SK-N-SH (cell line): ENCODE results near the gene MRPL40. TPM values are rescaled to one million over a fixed set of nuclear protein-coding genes. Genes with fewer than 3 reads are reported as not detected.

Source experiments
- CTCF ChIA-PET: fragments of 300-600, 350-600 bp; formaldehyde crosslinking; extraction: SDS; loops from one replicate; lab custom pipeline; 2021; lab: Yijun Ruan, JAX
- POLR2A ChIA-PET: fragments of 350-600 bp; sonication (Branson Sonifier 250); formaldehyde crosslinking; extraction: SDS; loops from one replicate; lab custom pipeline; 2020; ENCODE audit warnings: antibody characterized with exemption, inconsistent platforms; lab: Yijun Ruan, JAX
- DNase-seq: peaks from one replicate; pipeline ENCODE4 v3.0.0; 2012
- H2AFZ ChIP-seq: fragments of 200-600 bp; sonication (generic); 2 replicates; pipeline ENCODE4 v1.8.1; 2016; ENCODE audit warnings: antibody characterized with exemption, mild to moderate bottlenecking, low read depth
- H3F3A ChIP-seq: fragments of 200-600 bp; sonication (generic); replicated peaks from 2 replicates; pipeline ENCODE3; 2016; ENCODE audit warnings: antibody characterized with exemption, mild to moderate bottlenecking; ENCODE audit not compliant: insufficient read depth
- H3K27ac ChIP-seq, 2 experiments: fragments of 200-500 bp in 1 of 2; fragments of 200-600 bp in 1 of 2; sonication (Bioruptor generic) in 1 of 2; sonication (generic), shearing (Covaris generic) in 1 of 2; 2 replicates each; pipeline versions ENCODE4 v1.5.1 to v1.6.1; 2014 to 2016; ENCODE audit warnings: low read depth in 2 of 2, inconsistent platforms in 1 of 2, low read length in 1 of 2, mild to moderate bottlenecking in 1 of 2, mixed read lengths in 1 of 2
- H3K27me3 ChIP-seq: fragments of 200-600 bp; sonication (generic), shearing (Covaris generic); 2 replicates; pipeline ENCODE4 v1.6.1; 2016; ENCODE audit warnings: mixed run types; ENCODE audit not compliant: insufficient read depth
- H3K36me3 ChIP-seq, 2 experiments: fragments of 200-500 bp in 1 of 2; fragments of 200-600 bp in 1 of 2; sonication (Bioruptor generic) in 1 of 2; sonication (generic) in 1 of 2; replicated peaks in 1 of 2; 2 replicates each; pipeline versions ENCODE3 to v1.5.1; 2014 to 2016; ENCODE audit warnings: low read length in 1 of 2, mild to moderate bottlenecking in 1 of 2; ENCODE audit not compliant: insufficient read depth in 2 of 2, control insufficient read depth in 1 of 2
- H3K4me1 ChIP-seq, 2 experiments: fragments of 200-500 bp in 1 of 2; fragments of 200-600 bp in 1 of 2; sonication (Bioruptor generic) in 1 of 2; sonication (generic), shearing (Covaris generic) in 1 of 2; 2 replicates each; pipeline versions ENCODE4 v1.5.1 to v1.6.1; 2014 to 2016; ENCODE audit warnings: low read depth in 1 of 2, low read length in 1 of 2, mixed run types in 1 of 2; ENCODE audit not compliant: insufficient read depth in 2 of 2, control insufficient read depth in 1 of 2
- H3K4me2 ChIP-seq: fragments of 200-600 bp; sonication (generic), shearing (Covaris generic); 2 replicates; pipeline ENCODE4 v1.6.1; 2017; ENCODE audit warnings: mixed run types
- H3K4me3 ChIP-seq, 2 experiments: fragments of 200-500 bp in 1 of 2; fragments of 200-600 bp in 1 of 2; sonication (Bioruptor generic) in 1 of 2; sonication (generic), shearing (Covaris generic) in 1 of 2; 2 replicates each; pipeline versions ENCODE4 v1.5.1 to v1.8.1; 2014 to 2016; ENCODE audit warnings: low read depth in 2 of 2, inconsistent platforms in 1 of 2, low read length in 1 of 2, mild to moderate bottlenecking in 1 of 2, mixed read lengths in 1 of 2, moderate library complexity in 1 of 2
- H3K79me2 ChIP-seq: fragments of 200-600 bp; sonication (generic); 2 replicates; pipeline ENCODE4 v1.8.1; 2017; ENCODE audit warnings: mild to moderate bottlenecking; ENCODE audit not compliant: insufficient read depth
- H3K9ac ChIP-seq: fragments of 200-600 bp; sonication (generic); 2 replicates; pipeline ENCODE4 v1.6.1; 2017; ENCODE audit warnings: mixed run types
- H3K9me2 ChIP-seq: fragments of 200-600 bp; sonication (generic); 2 replicates; pipeline ENCODE4 v1.6.1; 2017; ENCODE audit warnings: mixed run types
- H3K9me3 ChIP-seq: fragments of 200-600 bp; sonication (generic); 2 replicates; pipeline ENCODE4 v1.6.1; 2017; ENCODE audit warnings: mixed run types, mild to moderate bottlenecking, moderate library complexity
- H4K20me1 ChIP-seq: fragments of 200-600 bp; sonication (generic); 2 replicates; pipeline ENCODE4 v1.6.1; 2017; ENCODE audit warnings: mild to moderate bottlenecking, mixed run types; ENCODE audit not compliant: insufficient read depth
- CTCF ChIP-seq: fragments of 200-600 bp; sonication (generic); IDR thresholded peaks from 2 replicates; pipeline ENCODE4 v1.6.1; 2017; ENCODE audit warnings: antibody characterized with exemption, mild to moderate bottlenecking, moderate library complexity
- GATA2 ChIP-seq: sonication (generic); formaldehyde crosslinking; IDR thresholded peaks from 2 replicates; pipeline ENCODE4 v1.5.0; 2020; ENCODE audit warnings: mild to moderate bottlenecking, missing genetic modification reagents
- IRF3 ChIP-seq: fragments of 150-350 bp; IDR thresholded peaks from 2 replicates; pipeline ENCODE4 v1.6.1; 2016; ENCODE audit warnings: mild to moderate bottlenecking, low read depth, low read length
- MXI1 ChIP-seq: IDR thresholded peaks from 2 replicates; pipeline ENCODE4 v1.6.1; 2012; ENCODE audit warnings: mild to moderate bottlenecking, low read depth, low read length, improper control_type of control experiment
- POLR2AphosphoS5 ChIP-seq: IDR thresholded peaks from 2 replicates; pipeline ENCODE4 v1.6.1; 2012; ENCODE audit warnings: low read depth, low read length
- REST ChIP-seq: IDR thresholded peaks from 2 replicates; pipeline ENCODE4 v1.6.1; 2012; ENCODE audit warnings: mild to moderate bottlenecking, low read depth, low read length, moderate library complexity
- RFX5 ChIP-seq: IDR thresholded peaks from 2 replicates; pipeline ENCODE4 v1.6.1; 2012; ENCODE audit warnings: mild to moderate bottlenecking, improper control_type of control experiment, low read length
- USF1 ChIP-seq: IDR thresholded peaks from 2 replicates; pipeline ENCODE4 v1.4.0; 2012; ENCODE audit warnings: low read depth, borderline replicate concordance
- WGBS: methylation state at CpG from one replicate; pipeline ENCODE4 v1.1.6; 2017; ENCODE audit warnings: low lambda C conversion rate; 5-methylcytosine and 5-hydroxymethylcytosine counted together
- polyA plus RNA-seq, 3 experiments: library from polyadenylated mRNA; depleted of rRNA; stranded (reverse); fragments of >200 nt; gene quantifications; 2 replicates each; pipeline ENCODE4 v1.2.3, GENCODE V29; 2012

MRPL40 gene
- polyA plus RNA-seq, 1 of the 3 experiments (the other 2 are of a cell fraction) = 34.9 TPM

- Histone ChIP-seq H3K27ac (no peak overlapping the region), H4K20me1 (no peaks in the 10 kb centered on the region), H3K36me3 (peaks cover 19 to 46% of the 10 kb centered on the region in 2 experiments), H3F3A (peaks cover 4% of the 10 kb centered on the region), H2AFZ (no peak overlapping the region), H3K9ac (no peak overlapping the region), H3K4me2 (no peak overlapping the region), H3K79me2 (no peaks in the 10 kb centered on the region), H3K4me3 (no peak overlapping the region), H3K27me3 (no peaks in the 10 kb centered on the region), H3K9me3 (no peaks in the 10 kb centered on the region), H3K4me1 (peaks cover 0 to 3% of the 10 kb centered on the region in 2 experiments; a peak in 2 of 4 replicates), H3K9me2 (no peaks in the 10 kb centered on the region)
- TF ChIP-seq REST = no peak
- TF ChIP-seq RFX5 = no peak
- TF ChIP-seq POLR2AphosphoS5 = no peak
- TF ChIP-seq USF1 = no peak
- no peak for DNase-seq
- 98% methylated on average over 4 of the region's 4 CpGs for WGBS
- ChIA-PET POLR2A (no interaction called here), CTCF (interaction anchor here (1.3 kb wide), 1 partner anchor 34 kb away, joined by 3 read pairs; no protein-coding TSS in a partner anchor)
Observed at GRCh38 chr22:19401483-19401882, 30.9 kb upstream of the MRPL40 start.

- 97% methylated on average over 4 of the region's 4 CpGs for WGBS
- CTCF ChIA-PET = interaction anchor here (1.0 to 1.3 kb wide), 2 partner anchors 32 to 223 kb away, joined by 3 read pairs; no protein-coding TSS in a partner anchor
Observed at GRCh38 chr22:19402642-19403191, 29.6 kb upstream of the MRPL40 start.

More at GRCh38 chr22:19402642-19403191, 29.6 kb upstream of the MRPL40 start:
- Histone ChIP-seq H3K9me2 (no peaks in the 10 kb centered on the region), H3K4me3 (no peak overlapping the region), H3K9me3 (no peaks in the 10 kb centered on the region), H3K4me1 (peaks cover 0 to 14% of the 10 kb centered on the region in 2 experiments; a peak in 2 of 4 replicates), H3K79me2 (no peaks in the 10 kb centered on the region), H3F3A (peaks cover 4% of the 10 kb centered on the region), H3K36me3 (peaks cover 19 to 48% of the 10 kb centered on the region in 2 experiments), H3K9ac (no peak overlapping the region), H3K27me3 (no peaks in the 10 kb centered on the region), H3K27ac (peak overlapping the region in 1 of 2 experiments; percentile 38; a peak in 2 of 4 replicates), H4K20me1 (no peaks in the 10 kb centered on the region), H2AFZ (no peak overlapping the region), H3K4me2 (no peak overlapping the region)
- TF ChIP-seq GATA2 (CRISPR knock-in tag) (no peak), IRF3 (no peak), CTCF (no peak), MXI1 (no peak)
- POLR2A ChIA-PET = no interaction called here
- no peak for DNase-seq
